ENCODE data around the gene NEURL3.
A peak's percentile ranks its signal among the peaks of the same experiment; 100 is the strongest.
"Not testable (repeated sequence)": the region's sequence is repeated elsewhere in the genome, so short reads cannot be mapped to it uniquely, and the experiment has no call there.

The NEURL3 gene

GRCh38 chr2:96505231-96505889 lies at the start of gene NEURL3:
NEURL3 (minus strand) TSS chr2:96505357; CDS start chr2:96505286, 71 bp downstream.
- peak; percentile 99 for DNase-seq (ENCODE audit: low spot score)

DNA sequence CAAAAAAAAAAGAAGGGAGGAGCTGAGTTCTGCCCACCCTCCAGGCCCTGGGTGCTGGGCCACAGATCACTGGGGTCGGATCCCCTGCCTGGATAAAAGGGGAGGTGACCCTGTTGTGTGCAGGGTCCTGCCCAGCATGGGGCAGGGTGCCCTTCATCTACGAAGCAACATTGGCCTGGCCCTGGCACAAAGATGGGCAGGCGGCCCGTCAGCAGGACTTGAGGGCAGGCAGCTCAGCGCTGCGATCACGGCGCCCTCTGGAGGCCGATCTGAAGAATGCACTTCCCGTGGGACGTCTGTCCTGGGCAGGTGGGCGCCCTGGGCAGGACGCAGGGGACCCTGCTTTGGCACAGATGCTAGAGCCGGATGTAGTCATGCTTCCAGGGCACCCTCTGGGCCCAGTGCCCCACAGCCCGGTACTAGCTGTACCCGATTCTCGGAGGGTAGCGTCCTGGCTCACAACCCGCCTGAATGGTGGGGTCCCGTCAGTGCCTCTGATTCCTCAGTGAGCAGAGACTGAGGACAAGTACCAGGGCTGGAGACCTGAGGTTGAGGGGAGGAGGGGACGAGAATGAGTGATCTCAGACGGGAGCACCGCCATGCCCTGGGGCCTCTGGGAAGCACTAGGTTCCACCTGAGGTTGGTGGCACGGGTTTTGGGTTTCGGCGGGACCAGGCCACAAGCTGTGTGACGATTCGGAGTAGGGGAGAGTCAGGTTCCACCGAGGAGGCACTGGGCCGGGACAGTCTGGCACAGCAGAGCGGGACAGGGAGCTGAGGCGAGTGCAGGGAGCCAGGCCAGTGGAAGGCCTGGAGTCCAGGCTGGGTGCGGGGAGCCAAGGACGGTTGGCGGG lies 49.4 kb upstream of the NEURL3 start:
- DNase-seq (ENCODE audit: low spot score) = peak; percentile 71

GRCh38 chr2:96553957-96554292 lies 48.8 kb upstream of the NEURL3 start:
- not testable (repeated sequence) for DNase-seq (ENCODE audit: low spot score)

DNA sequence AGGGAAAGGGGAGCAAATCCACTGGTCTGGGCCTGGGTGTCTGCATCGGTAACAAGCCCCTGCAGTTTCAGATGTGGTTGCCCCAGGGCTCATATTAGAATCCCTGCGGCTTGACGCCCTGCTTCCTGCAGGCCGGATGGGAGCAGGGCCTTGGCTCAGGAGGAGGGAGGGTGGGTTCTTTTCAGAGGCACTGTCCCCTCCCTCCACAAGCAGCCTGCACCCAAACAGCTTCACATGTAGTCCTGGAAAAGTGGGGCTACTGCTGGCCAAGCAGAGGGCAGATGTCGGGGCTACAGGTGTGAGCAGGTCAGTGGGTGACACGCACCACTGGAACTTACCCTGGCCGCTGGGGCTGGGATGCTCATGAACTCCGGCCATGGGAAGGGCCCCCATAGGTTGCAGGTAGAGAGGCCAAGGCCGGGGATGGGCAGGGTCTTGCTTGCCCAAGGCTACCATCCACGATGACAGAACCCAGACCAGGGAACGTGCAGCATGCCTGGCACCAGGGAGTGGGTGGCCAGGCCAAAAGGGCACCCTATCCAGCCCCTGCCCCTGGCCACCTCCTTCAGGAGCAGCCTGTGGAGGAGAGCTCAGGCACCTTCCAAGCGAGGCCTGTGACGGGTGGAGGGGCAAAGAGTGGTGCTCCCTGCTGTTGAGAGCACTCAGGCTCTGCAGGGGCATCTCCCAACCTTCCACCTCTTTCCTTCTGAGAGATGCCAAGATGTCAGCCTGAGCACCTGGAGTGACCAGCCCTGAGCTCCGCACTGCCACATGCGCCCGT lies 48.2 kb upstream of the NEURL3 start:
- DNase-seq (ENCODE audit: low spot score) = no peak

DNA sequence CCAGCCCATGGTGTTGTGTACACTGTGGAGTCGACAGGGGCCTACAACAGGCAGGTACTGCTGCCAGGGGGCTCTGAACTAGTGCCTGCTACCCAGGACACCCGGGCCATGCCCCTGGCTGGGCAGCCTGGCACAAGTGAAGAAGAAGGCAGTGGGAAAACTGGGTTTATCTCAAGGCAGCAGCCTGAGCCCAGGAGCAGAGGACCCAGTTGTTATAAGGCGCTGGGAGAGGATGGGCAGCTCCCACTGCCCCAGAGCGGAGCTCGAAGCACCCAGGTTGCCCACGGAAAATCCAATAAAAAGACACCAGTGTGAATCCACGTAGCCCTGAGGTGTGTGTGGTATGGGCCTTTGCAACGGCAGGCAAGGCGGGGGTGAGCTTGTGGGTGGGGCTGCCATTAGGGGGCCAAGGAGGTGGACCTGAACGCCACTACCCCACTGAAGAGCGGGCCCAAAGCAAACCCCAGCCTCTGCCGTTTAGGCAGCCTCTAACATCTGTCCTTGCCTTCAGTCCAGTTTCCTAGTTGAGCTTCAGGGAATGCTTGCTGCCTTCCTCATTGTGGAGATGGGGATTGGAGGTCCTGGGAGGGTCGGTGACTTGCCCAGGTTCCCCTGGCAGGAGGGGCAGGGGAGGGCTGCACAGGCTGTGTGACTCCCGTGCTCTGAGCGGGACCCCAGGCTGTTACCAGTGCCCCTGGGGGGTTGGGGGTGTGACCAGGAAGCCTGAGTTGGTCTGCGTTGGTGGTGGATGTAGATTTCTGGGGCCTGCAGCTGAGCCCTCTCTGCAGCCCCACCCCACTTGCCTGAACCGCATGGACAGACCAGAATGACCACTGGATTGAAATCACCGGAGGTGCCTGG lies 47.4 kb upstream of the NEURL3 start:
- DNase-seq (ENCODE audit: low spot score) = no peak

DNA sequence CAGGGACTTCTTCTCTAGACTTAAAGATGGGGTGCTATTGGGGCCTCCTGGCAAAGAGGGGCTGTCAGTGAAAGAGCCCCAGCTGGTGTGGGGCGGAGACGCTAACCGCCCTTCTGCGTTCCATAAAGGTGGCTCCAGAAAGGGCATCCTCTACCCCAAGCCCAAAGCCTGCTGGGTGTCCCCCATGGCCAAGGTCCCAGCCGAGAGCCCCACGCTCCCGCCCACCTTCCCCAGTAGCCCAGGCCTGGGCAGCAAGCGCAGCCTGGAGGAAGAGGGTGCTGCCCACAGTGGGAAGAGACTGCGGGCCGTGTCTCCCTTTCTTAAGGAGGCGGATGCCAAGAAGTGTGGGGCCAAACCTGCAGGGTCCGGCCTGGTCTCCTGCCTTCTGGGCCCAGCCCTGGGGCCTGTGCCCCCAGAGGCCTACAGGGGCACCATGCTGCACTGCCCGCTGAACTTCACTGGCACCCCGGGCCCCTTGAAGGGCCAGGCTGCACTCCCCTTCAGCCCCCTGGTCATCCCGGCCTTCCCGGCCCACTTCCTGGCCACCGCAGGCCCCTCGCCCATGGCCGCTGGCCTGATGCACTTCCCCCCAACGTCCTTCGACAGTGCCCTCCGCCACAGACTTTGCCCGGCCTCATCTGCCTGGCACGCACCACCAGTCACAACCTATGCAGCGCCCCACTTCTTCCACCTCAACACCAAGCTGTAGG lies 46.6 kb upstream of the NEURL3 start:
- no peak for DNase-seq (ENCODE audit: low spot score)

- DNase-seq (ENCODE audit: low spot score) = no peak
Observed at GRCh38 chr2:96550787-96551604, 45.8 kb upstream of the NEURL3 start.

GRCh38 chr2:96549967-96550786 lies 45.0 kb upstream of the NEURL3 start:
- peak; percentile 32 for DNase-seq (ENCODE audit: low spot score)

DNA sequence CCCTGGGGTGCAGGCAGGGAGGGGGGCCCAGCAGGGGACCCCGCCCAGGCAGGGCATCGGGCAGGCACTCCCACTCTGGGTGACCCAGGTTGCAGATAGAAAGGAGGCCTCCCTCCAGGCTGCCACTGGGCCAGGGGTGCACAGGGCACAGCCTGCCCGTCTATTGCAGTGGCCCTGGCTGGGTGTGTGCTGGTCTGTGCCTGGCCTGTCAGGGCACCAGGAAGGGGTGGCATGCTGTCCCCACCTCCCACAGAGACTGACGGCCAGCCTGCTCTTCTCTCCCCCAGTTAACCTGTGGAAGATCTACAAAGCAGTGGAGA lies 44.3 kb upstream of the NEURL3 start:
- DNase-seq (ENCODE audit: low spot score) = no peak

DNA sequence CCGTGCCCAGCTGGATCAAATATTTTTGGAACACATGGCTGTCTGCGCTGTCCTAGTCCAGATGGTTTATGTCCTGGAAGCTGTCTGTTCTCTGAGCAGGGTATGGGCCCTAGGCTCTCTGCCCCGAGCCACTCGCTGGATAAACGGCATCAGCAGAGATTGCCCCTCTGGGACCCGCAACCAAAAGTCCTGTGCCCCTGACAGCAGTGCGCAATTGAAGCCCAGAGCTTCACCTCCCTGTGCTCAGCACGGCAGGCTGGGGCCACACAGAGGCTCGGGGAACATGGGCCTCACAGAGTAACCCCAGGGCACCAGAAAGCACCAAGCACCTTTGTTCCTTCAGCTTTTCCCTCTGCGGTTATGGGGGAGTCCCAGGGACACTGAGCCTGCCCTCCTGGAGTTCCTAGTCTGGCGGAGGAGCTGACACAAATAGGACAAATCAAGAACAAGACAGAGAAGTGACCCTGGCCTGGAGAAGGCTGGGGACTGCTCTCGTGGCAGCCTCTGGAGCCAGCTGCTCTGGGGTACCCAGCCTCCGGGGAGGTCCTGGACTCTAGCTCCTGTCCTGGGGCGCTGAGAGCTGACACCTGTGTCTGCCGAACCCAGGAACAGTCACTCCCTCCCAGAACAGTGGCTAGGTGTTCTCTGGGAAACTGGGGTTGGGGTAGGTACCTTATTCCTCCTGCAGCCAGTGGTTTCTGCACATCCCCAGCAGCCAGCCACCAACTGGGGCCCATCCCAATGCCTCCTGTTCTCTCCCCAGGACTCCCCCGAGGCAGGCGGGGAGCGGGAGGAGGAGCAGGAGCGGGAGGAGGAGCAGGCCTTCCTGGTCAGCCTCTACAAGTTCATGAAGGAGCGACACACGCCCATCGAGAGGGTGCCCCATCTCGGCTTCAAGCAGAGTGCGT lies 43.7 kb upstream of the NEURL3 start:
- DNase-seq (ENCODE audit: low spot score) = no peak

DNA sequence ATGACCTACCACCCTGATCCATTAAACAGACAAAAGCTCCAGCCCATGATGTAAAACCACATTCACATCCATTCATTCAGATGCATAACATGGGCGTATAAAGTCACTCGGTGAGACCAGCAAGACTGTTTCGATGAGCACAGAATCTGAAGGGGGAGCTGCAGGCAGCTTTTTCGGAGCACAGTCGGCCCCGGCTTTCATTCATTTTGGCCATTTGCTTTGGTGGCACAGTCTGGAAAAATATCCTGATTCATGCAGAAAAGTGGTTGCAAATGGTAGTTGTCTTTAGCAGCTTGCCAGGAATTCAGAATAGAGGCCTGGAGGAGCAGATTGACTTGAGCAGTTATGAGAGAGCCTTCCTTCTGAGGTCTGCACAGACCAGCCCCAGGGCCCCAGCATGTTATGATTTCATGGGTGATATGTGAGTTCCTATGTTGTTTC lies 42.6 kb upstream of the NEURL3 start:
- no peak for DNase-seq (ENCODE audit: low spot score)

- no peak for DNase-seq (ENCODE audit: low spot score)
Observed at GRCh38 chr2:96547203-96547641, 42.1 kb upstream of the NEURL3 start.

DNA sequence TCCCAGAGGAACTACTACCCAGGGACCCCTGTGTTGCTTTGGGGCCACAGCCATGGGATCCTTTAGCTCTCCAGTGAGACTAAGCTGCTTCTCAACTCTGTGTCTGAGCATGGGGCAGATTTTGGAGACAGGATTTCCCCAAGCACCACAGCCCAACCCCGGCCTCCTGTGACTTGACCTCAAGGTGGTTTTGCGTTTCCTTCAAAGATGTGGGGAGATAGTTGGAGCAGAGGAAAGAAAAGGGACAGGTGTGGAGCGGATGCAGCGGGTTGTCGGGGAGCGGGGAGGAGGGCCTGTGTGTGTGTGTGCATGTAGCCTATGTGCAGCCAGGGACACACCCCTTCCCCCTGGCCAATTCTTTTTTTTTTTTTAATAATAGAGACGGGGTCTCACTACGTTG lies 41.6 kb upstream of the NEURL3 start:
- no peak for DNase-seq (ENCODE audit: low spot score)

DNA sequence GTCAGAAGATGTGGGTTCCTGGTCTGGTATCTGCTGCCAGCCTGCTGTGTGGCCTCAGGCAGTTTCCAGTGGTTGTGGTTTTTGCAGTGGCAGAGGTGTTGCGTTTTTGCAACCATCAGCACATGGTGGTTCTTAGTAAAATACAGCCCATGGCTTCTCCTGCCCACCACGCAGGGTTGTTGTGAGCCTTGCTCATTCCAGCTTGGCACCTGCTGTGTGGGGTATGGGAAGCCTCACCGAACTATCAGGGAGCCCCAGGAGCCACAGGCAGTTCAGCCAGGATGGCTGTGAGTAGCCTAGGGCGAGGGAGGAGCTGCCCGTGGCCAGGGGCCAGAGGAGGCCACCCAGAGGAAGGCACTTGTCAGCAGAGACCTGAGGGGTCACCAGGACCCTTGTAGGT lies 41.2 kb upstream of the NEURL3 start:
- no peak for DNase-seq (ENCODE audit: low spot score)

GRCh38 chr2:96542357-96542977 lies 37.3 kb upstream of the NEURL3 start:
- no peak for DNase-seq (ENCODE audit: low spot score)

DNA sequence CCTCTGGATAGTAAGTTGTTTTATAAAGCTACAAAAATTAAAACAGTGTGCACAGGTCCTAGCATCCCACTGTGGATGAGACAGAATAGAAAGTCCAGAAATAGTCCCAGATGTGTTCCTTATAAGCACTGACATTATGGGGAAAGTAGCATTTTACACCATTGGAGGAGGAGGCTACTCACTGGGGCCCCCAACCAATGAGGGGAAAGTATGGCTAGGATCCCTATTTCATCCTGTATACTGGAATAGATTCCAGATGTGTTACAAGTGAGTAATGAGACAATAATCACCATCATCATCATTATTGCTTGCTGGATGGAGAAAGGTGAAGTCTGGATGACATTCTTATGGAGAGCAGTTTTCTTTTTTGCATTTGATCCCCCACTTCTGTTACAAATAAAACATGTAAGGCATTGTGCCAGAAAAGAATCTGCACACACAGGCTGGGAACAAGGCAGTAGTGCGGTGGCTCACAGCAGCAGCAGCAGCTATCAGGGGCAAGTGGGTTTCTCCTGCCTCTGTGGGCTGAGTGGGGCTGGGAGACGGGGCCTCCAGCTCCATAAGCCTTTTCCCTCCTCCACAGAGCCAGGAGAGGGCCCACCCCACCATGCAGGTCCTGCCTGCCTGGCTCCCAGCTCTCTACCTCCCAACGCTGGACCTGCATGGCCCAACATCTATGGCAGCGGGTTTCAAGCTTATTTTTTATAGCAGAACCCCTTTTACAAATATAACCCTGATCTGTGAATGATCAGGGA lies 36.4 kb upstream of the NEURL3 start:
- no peak for DNase-seq (ENCODE audit: low spot score)

DNA sequence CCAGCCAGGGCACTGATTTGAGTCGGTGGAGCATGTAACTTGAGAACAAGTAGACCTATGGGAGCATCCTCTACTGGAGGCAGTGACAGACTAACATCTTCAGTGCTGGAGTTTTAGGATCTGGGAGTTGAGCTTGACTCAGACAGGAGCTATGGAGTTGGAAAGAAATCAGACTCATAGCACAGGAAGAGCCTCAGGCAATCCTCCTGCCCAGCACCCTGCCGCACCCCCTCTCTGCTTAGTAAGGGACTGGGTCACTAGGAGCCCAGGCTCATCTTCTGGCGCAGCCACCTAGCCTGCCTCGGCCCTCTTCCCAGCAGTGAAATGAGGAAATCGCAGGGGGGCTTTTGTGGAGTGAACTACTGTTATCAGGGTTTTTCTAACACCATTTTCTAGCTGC lies 35.0 kb upstream of the NEURL3 start:
- DNase-seq (ENCODE audit: low spot score) = peak; percentile 32

Data from kidney tubule cell (primary cell).